ENCODE measurements around the gene OPCML.

OPCML gene

GRCh38 chr11:132904091-132904490 is 628.2 kb downstream of the OPCML start:
- TF ChIP-seq SNAI2 (CRISPR knock-in tag; IDR thresholded peaks at IDR 0.05) (no peak), ESRRG (CRISPR knock-in tag; IDR thresholded peaks at IDR 0.05) (no peak), RARB (CRISPR knock-in tag; IDR thresholded peaks at IDR 0.05) (no peak), GLIS3 (CRISPR knock-in tag; IDR thresholded peaks at IDR 0.05) (no peak), BACH2 (CRISPR knock-in tag; IDR thresholded peaks at IDR 0.05; ENCODE audit: borderline replicate concordance) (no peak)

GRCh38 chr11:132901638-132902471 is 630.4 kb downstream of the OPCML start:
- no peak for ATAC-seq
- TF ChIP-seq ZNF70 (CRISPR knock-in tag; IDR thresholded peaks at IDR 0.05) (no peak), OSR1 (CRISPR knock-in tag; IDR thresholded peaks at IDR 0.05) (no peak), ZFP3 (CRISPR knock-in tag; IDR thresholded peaks at IDR 0.05) (no peak), GLIS3 (CRISPR knock-in tag; IDR thresholded peaks at IDR 0.05) (no peak), TCF4 (CRISPR knock-in tag; IDR thresholded peaks at IDR 0.05; ENCODE audit: borderline replicate concordance) (no peak), ZNF565 (CRISPR knock-in tag; conservative IDR thresholded peaks at IDR 0.05; ENCODE audit: low read depth) (no peak)

More at GRCh38 chr11:132904091-132904490, 628.2 kb downstream of the OPCML start:
- ATAC-seq, result no peak

GRCh38 chr11:132898676-132899075 is 633.6 kb downstream of the OPCML start:
- no peak for TF ChIP-seq GLIS3 (CRISPR knock-in tag; IDR thresholded peaks at IDR 0.05)
- no peak for TF ChIP-seq ZFP30 (CRISPR knock-in tag; IDR thresholded peaks at IDR 0.05)
- no peak for TF ChIP-seq TCF4 (CRISPR knock-in tag; IDR thresholded peaks at IDR 0.05; ENCODE audit: borderline replicate concordance)
- no peak for TF ChIP-seq POU6F1 (CRISPR knock-in tag; IDR thresholded peaks at IDR 0.05; ENCODE audit: borderline replicate concordance, low read depth)
- TF ChIP-seq ZNF565 (CRISPR knock-in tag; conservative IDR thresholded peaks at IDR 0.05; ENCODE audit: low read depth), result no peak
- no peak for TF ChIP-seq CSDC2 (CRISPR knock-in tag; IDR thresholded peaks at IDR 0.05)
- TF ChIP-seq BACH2 (CRISPR knock-in tag; IDR thresholded peaks at IDR 0.05; ENCODE audit: borderline replicate concordance), result no peak
- no peak for TF ChIP-seq TSHZ2 (CRISPR knock-in tag; IDR thresholded peaks at IDR 0.05)
- no peak for TF ChIP-seq ESRRG (CRISPR knock-in tag; IDR thresholded peaks at IDR 0.05)
- TF ChIP-seq ARNTL (CRISPR knock-in tag; IDR thresholded peaks at IDR 0.05; ENCODE audit: borderline replicate concordance, low read depth), result no peak
- no peak for TF ChIP-seq OSR1 (CRISPR knock-in tag; IDR thresholded peaks at IDR 0.05)
- no peak for TF ChIP-seq PATZ1 (CRISPR knock-in tag; IDR thresholded peaks at IDR 0.05; ENCODE audit: borderline replicate concordance)
- no peak for TF ChIP-seq ISL1 (CRISPR knock-in tag; IDR thresholded peaks at IDR 0.05)
- TF ChIP-seq PPARA (CRISPR knock-in tag; IDR thresholded peaks at IDR 0.05; ENCODE audit: borderline replicate concordance), result no peak
- ATAC-seq, result no peak

GRCh38 chr11:132898021-132898420 is 634.3 kb downstream of the OPCML start:
- no peak for ATAC-seq

More at GRCh38 chr11:132898021-132898420, 634.3 kb downstream of the OPCML start:
- TF ChIP-seq ZNF8 (CRISPR knock-in tag; IDR thresholded peaks at IDR 0.05) (no peak), ZFP3 (CRISPR knock-in tag; IDR thresholded peaks at IDR 0.05) (no peak), TCF4 (CRISPR knock-in tag; IDR thresholded peaks at IDR 0.05; ENCODE audit: borderline replicate concordance) (no peak), PPARA (CRISPR knock-in tag; IDR thresholded peaks at IDR 0.05; ENCODE audit: borderline replicate concordance) (no peak), ZNF70 (CRISPR knock-in tag; IDR thresholded peaks at IDR 0.05) (no peak), ZFP30 (CRISPR knock-in tag; IDR thresholded peaks at IDR 0.05) (no peak), GLIS3 (CRISPR knock-in tag; IDR thresholded peaks at IDR 0.05) (no peak), ARNTL (CRISPR knock-in tag; IDR thresholded peaks at IDR 0.05; ENCODE audit: borderline replicate concordance, low read depth) (no peak), ZC3H10 (CRISPR knock-in tag; IDR thresholded peaks at IDR 0.05) (no peak), TSHZ2 (CRISPR knock-in tag; IDR thresholded peaks at IDR 0.05) (no peak), PATZ1 (CRISPR knock-in tag; IDR thresholded peaks at IDR 0.05; ENCODE audit: borderline replicate concordance) (no peak), POU6F1 (CRISPR knock-in tag; IDR thresholded peaks at IDR 0.05; ENCODE audit: borderline replicate concordance, low read depth) (no peak), ISL1 (CRISPR knock-in tag; IDR thresholded peaks at IDR 0.05) (no peak), ZNF565 (CRISPR knock-in tag; conservative IDR thresholded peaks at IDR 0.05; ENCODE audit: low read depth) (no peak), BACH2 (CRISPR knock-in tag; IDR thresholded peaks at IDR 0.05; ENCODE audit: borderline replicate concordance) (no peak)

All from SK-N-SH treated with all-trans-retinoic acid at 6 μM for 48 hours (cell line).